Adipocyte (in vitro differentiated cells): ENCODE results near the gene ADAM12.

Source experiments
- DNase-seq: peaks from one replicate; pipeline ENCODE4 v3.0.0-alpha.2; 2015; ENCODE audit warnings: low read depth
- H3K27me3 ChIP-seq: replicated peaks from 2 replicates; pipeline ENCODE4 v1.7.0; 2013; ENCODE audit warnings: mild to moderate bottlenecking, low read length, moderate library complexity; ENCODE audit not compliant: control insufficient read depth, insufficient read depth
- H3K36me3 ChIP-seq: 2 replicates; pipeline ENCODE4 v1.7.0; 2013; ENCODE audit warnings: low read length, mild to moderate bottlenecking, moderate library complexity; ENCODE audit not compliant: control insufficient read depth, insufficient read depth, severe bottlenecking
- H3K4me1 ChIP-seq: 2 replicates; pipeline ENCODE4 v1.7.0; 2013; ENCODE audit warnings: mild to moderate bottlenecking, low read length, moderate library complexity; ENCODE audit not compliant: control insufficient read depth, insufficient read depth
- H3K4me3 ChIP-seq: 2 replicates; pipeline ENCODE4 v1.7.0; 2013; ENCODE audit warnings: mild to moderate bottlenecking, low read length, moderate library complexity
- H3K9ac ChIP-seq: 2 replicates; pipeline ENCODE4 v1.7.0; 2013; ENCODE audit warnings: mild to moderate bottlenecking, low read length, moderate library complexity
- H3K9me3 ChIP-seq: 2 replicates; pipeline ENCODE4 v1.7.0; 2013; ENCODE audit warnings: mild to moderate bottlenecking, low read length, moderate library complexity; ENCODE audit not compliant: control insufficient read depth

Gene ADAM12

DNA sequence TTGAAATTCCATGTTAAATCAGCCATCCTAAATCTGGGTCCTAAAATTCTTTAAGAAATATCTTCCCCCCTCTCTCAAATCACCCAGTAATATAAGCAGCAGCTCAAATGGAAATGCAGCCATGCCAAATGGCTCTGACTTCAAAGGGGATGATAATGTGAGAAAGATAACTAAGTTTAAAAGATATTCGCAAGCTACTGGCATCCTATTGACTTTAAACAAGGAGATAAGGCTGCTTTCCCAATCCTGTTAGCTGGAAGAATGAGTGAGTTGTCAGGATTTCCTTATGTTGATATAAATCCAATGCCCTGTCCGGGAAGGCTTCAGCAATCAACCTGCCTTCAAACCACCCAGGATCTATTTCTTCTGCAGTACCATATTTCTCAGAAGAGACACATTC lies 320.0 kb downstream of the ADAM12 start:
- Histone ChIP-seq H3K36me3 (peaks cover 65% of the 10 kb centered on the region), H3K27me3 (no peaks in the 10 kb centered on the region), H3K4me3 (no peak overlapping the region), H3K4me1 (peaks cover 11% of the 10 kb centered on the region), H3K9me3 (no peaks in the 10 kb centered on the region), H3K9ac (no peak overlapping the region)
- DNase-seq = no peak

- DNase-seq = no peak
- H3K4me3 ChIP-seq = no peak overlapping the region
- no peak overlapping the region for H3K9ac ChIP-seq
- H3K9me3 ChIP-seq = no peaks in the 10 kb centered on the region
- peaks cover 28% of the 10 kb centered on the region for H3K4me1 ChIP-seq
- peaks cover 62% of the 10 kb centered on the region for H3K36me3 ChIP-seq
- no peaks in the 10 kb centered on the region for H3K27me3 ChIP-seq
Observed at GRCh38 chr10:126066456-126066855, 321.8 kb downstream of the ADAM12 start.

DNA sequence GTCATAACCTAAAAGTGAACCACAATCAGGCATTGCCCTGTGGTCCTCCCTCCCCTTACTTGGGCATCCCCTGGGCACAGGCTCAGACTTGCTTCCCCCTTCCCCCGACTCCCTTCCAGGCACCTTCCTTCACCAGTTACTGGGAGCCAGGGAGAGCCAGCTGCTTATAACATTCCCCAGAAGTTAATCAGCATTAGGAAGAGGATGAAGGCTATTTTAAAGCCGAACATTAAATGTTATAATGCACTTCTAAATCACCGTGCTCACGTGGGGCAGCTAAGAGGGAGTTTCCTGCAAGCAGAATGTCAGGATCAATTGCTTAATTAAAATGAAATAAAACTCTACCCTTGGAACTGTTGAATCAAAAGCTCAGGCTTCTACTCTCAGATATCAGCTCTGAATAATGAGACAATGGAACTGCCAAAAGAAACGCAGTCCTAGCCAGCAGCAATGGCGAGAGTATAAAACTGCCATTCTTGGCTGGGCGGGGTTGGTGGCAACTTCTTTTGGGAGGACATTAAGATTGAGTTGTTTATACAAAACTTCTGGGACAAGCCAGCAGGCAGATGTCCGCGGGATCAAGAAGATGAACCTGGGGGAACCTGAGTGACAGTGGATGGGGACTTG lies 322.4 kb downstream of the ADAM12 start:
- H3K4me1 ChIP-seq = peaks cover 34% of the 10 kb centered on the region
- H3K9ac ChIP-seq = no peak overlapping the region
- no peaks in the 10 kb centered on the region for H3K9me3 ChIP-seq
- no peak for DNase-seq
- H3K36me3 ChIP-seq = peaks cover 56% of the 10 kb centered on the region
- H3K27me3 ChIP-seq = no peaks in the 10 kb centered on the region
- H3K4me3 ChIP-seq = no peak overlapping the region

DNA sequence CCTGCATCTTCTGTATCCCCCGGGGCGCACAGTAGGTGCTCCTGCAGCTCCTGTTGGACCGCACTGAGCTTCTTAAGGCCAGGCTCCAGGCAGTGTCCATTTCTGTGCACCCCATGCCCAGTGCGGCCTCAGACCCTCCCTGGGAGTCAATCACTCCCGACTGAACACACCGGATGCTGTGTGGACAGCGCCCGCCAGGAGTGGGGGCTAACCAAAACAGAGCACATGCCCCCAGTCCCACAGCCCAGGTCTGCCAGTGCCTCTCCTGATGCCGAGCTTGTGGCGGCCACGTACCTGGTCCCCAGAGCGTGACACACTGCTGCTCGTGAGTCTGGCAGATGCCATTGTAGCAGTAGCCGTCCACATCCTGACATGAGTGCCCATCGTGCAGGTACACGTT lies 323.8 kb downstream of the ADAM12 start:
- no peak overlapping the region for H3K9ac ChIP-seq
- peaks cover 43% of the 10 kb centered on the region for H3K36me3 ChIP-seq
- H3K27me3 ChIP-seq = no peaks in the 10 kb centered on the region
- peaks cover 47% of the 10 kb centered on the region for H3K4me1 ChIP-seq
- DNase-seq = no peak
- no peaks in the 10 kb centered on the region for H3K9me3 ChIP-seq
- H3K4me3 ChIP-seq = no peak overlapping the region

GRCh38 chr10:126063353-126063791 lies 324.9 kb downstream of the ADAM12 start:
- H3K9ac ChIP-seq = peak overlapping the region; percentile 57
- H3K27me3 ChIP-seq = no peaks in the 10 kb centered on the region
- H3K4me3 ChIP-seq = peak overlapping the region; percentile 59
- DNase-seq = peak; percentile 80
- peaks cover 33% of the 10 kb centered on the region for H3K36me3 ChIP-seq
- H3K9me3 ChIP-seq = no peaks in the 10 kb centered on the region
- peaks cover 56% of the 10 kb centered on the region for H3K4me1 ChIP-seq

DNA sequence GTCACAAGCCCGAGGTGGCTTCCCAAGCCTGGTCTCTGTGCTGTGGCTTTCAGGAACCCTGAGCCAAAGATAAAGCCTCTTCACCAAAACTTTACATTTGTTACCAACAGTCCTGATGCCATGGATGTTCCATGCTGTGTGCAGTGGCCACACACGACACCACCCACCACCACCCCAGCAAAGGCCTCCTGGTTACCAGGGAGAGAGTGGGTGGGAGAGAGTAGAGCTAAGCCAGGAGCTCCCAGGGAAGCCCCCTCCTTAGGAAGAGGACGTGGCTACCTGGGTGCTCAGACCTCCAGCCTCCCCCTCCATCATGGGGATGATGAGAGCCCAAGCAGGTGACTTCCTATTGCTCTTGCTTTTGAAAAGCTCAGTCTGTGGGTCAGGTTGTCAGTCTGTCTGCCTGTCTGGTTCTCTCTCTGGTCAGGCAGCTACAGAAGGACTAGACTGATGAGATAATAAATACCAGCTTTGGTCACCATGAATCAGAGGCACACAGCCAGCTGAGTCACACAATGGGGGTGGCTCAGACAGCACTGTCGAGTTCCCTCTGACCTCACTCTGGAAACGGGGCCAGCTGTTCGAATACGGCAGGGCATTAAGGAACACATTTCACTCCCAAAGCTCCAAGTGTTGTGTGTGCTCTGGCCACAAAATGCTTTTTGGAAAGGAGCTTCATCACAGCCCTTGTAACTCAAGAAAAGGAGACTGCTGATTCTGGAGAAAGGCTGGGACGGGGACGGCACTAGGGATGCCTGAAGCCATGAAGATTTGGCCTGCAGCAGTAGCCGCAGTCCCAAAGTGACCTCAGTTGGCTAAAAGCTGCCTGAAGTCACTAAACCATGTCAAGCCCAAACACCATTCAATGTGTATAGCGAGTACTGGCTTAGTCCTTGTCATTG lies 325.9 kb downstream of the ADAM12 start:
- Histone ChIP-seq H3K9me3 (no peaks in the 10 kb centered on the region), H3K36me3 (peaks cover 43% of the 10 kb centered on the region), H3K4me1 (peaks cover 56% of the 10 kb centered on the region), H3K4me3 (peak overlapping the region; percentile 59), H3K27me3 (no peaks in the 10 kb centered on the region), H3K9ac (peak overlapping the region; percentile 57)
- peak; percentile 98 for DNase-seq

DNA sequence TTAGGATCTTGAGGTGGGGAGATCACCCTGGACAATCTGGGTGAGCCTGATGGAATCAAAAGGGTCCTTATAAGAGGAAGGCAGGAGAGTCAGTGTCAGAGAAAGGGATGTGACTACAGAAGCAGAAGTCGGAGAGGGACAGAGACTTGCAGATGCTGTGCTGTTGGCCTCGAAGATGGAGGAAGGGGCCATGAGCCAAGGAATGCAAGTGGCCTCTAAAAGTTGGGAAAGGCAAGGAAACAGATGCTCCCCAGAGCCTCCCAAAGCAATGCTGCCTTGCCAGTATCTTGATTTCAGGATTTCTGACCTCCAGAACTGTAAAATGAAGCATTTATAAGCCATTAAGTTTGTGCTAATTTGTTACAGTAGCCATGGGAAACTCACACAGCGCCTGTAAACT lies 326.8 kb downstream of the ADAM12 start:
- peaks cover 56% of the 10 kb centered on the region for H3K4me1 ChIP-seq
- peaks cover 36% of the 10 kb centered on the region for H3K36me3 ChIP-seq
- DNase-seq = no peak
- no peaks in the 10 kb centered on the region for H3K9me3 ChIP-seq
- H3K9ac ChIP-seq = no peak overlapping the region
- no peaks in the 10 kb centered on the region for H3K27me3 ChIP-seq
- no peak overlapping the region for H3K4me3 ChIP-seq

GRCh38 chr10:126060261-126060931 lies 327.9 kb downstream of the ADAM12 start:
- peaks cover 56% of the 10 kb centered on the region for H3K4me1 ChIP-seq
- H3K36me3 ChIP-seq = peaks cover 25% of the 10 kb centered on the region
- no peaks in the 10 kb centered on the region for H3K9me3 ChIP-seq
- no peaks in the 10 kb centered on the region for H3K27me3 ChIP-seq
- DNase-seq = peak; percentile 61
- H3K4me3 ChIP-seq = peak overlapping the region; percentile 41
- H3K9ac ChIP-seq = peak overlapping the region; percentile 63

DNA sequence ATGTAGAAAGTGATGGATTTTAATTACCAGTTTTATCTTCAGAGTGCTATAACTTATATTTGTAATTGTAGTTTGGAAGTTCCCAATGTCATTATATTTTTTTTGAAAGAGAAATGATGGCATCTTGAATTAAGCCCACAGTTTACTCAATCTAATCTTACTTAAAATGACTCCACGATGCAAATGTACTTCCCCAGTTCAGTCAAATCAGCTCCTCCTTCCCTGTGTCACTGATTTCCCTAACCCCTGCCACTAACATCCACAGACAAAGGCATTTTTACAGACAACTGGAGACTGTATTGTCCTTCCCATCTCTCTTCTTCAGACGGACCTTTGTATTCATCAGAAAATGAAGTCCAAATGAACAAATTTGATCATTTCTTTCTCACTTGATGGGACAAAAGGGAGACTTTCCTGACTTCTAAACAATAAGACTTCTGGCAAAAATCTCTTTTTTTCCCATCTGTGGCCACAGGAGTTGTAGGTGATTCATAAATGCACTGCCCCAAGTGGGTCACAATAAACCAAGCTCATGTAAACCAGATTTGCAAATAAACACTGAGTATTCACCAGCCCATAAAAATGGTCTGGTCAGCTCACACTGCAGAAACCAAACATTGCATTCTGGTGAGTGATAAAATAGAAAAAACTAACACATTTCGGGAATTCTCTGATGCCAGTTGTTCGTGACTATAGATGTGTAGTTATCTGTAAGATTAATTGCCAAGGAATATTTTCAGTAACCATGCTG lies 329.0 kb downstream of the ADAM12 start:
- Histone ChIP-seq H3K4me1 (peaks cover 55% of the 10 kb centered on the region), H3K36me3 (peaks cover 18% of the 10 kb centered on the region), H3K9me3 (no peaks in the 10 kb centered on the region), H3K4me3 (peak overlapping the region; percentile 41), H3K9ac (peak overlapping the region; percentile 63), H3K27me3 (no peaks in the 10 kb centered on the region)
- DNase-seq = peak; percentile 21

GRCh38 chr10:126058507-126058906 lies 329.8 kb downstream of the ADAM12 start:
- no peak overlapping the region for H3K9ac ChIP-seq
- H3K4me1 ChIP-seq = peaks cover 47% of the 10 kb centered on the region
- peaks cover 19% of the 10 kb centered on the region for H3K36me3 ChIP-seq
- DNase-seq = no peak
- no peaks in the 10 kb centered on the region for H3K27me3 ChIP-seq
- H3K4me3 ChIP-seq = no peak overlapping the region
- no peaks in the 10 kb centered on the region for H3K9me3 ChIP-seq
